ENCODE measurements around the gene PAK6. TPM values are rescaled to one million over a fixed set of nuclear protein-coding genes. Genes with fewer than 3 reads are reported as not detected.

Gene PAK6
- total and polyA plus RNA-seq, 9 of the 15 experiments (the other 6 are each of a cell fraction or from before 2014, with no cell fraction given) = 0.03 to 0.74 (median 0.16) TPM; not detected in 2

- peak; percentile 41; the same call in 1 of the 2 replicates for TF ChIP-seq GMEB1 (CRISPR knock-in tag; IDR thresholded peaks at IDR 0.05)
- TF ChIP-seq RNF2 (IDR thresholded peaks at IDR 0.05) = peak; percentile 96
- no peak for TF ChIP-seq STAT6 (CRISPR knock-in tag; IDR thresholded peaks at IDR 0.05)
- TF ChIP-seq, protein P1, sequence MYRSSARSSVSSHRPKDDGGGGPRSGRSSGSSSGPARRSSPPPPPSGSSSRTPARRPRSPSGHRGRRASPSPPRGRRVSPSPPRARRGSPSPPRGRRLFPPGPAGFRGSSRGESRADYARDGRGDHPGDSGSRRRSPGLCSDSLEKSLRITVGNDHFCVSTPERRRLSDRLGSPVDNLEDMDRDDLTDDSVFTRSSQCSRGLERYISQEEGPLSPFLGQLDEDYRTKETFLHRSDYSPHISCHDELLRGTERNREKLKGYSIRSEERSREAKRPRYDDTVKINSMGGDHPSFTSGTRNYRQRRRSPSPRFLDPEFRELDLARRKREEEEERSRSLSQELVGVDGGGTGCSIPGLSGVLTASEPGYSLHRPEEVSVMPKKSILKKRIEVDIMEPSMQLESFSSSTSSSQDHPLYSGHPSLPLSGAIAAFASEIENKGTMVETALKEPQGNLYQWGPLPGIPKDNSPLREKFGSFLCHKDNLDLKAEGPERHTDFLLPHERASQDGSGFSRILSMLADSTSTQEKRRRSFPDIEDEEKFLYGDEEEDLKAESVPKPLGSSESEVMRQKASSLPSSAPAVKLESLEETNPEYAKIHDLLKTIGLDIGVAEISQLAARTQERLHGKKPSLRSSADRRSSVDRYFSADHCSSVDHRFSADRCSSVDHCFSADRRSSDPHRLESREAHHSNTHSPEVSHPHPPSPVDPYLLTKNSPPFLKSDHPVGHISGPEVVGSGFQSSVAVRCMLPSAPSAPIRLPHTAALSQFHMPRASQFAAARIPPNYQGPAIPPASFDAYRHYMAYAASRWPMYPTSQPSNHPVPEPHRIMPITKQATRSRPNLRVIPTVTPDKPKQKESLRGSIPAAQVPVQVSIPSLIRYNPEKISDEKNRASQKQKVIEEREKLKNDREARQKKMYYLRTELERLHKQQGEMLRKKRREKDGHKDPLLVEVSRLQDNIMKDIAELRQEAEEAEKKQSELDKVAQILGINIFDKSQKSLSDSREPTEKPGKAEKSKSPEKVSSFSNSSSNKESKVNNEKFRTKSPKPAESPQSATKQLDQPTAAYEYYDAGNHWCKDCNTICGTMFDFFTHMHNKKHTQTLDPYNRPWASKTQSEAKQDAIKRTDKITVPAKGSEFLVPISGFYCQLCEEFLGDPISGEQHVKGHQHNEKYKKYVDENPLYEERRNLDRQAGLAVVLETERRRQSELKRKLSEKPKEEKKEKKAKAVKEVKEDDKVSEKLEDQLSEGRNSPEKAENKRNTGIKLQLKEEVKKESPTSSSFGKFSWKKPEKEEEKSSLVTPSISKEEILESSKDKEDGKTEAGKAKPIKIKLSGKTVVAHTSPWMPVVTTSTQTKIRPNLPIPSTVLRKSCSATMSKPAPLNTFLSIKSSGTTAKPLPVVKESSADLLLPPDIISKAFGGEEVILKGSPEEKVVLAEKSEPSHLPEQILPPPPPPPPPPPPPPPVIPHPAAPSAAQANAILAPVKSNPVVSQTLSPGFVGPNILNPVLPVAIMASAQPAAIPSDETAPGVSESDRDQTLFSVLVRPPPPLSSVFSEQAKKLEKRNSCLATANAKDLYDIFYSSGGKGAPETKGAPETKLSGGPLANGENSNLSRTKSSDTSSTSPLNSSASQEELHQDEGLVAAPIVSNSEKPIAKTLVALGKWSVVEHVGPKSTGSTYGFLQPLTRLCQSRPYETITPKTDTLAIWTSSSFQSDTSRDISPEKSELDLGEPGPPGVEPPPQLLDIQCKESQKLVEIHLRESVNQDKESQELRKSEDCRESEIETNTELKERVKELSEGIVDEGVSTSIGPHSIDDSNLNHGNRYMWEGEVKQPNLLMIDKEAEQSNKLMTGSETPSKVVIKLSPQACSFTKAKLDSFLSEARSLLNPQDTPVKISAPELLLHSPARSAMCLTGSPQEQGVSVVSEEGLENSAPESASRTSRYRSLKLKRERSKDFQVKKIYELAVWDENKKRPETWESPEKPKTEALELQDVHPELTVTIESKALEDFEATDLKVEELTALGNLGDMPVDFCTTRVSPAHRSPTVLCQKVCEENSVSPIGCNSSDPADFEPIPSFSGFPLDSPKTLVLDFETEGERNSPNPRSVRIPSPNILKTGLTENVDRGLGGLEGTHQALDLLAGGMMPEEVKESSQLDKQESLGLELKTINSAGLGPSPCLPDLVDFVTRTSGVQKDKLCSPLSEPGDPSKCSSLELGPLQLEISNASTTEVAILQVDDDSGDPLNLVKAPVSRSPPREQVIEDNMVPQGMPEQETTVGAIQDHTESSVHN (IDR thresholded peaks at IDR 0.05; ENCODE audit: borderline replicate concordance in 1 of 2, low read depth in 1 of 2) = no peak
- TF ChIP-seq STAT5A (IDR thresholded peaks at IDR 0.05; ENCODE audit: borderline replicate concordance, low read length) = no peak
- TF ChIP-seq, protein P2, sequence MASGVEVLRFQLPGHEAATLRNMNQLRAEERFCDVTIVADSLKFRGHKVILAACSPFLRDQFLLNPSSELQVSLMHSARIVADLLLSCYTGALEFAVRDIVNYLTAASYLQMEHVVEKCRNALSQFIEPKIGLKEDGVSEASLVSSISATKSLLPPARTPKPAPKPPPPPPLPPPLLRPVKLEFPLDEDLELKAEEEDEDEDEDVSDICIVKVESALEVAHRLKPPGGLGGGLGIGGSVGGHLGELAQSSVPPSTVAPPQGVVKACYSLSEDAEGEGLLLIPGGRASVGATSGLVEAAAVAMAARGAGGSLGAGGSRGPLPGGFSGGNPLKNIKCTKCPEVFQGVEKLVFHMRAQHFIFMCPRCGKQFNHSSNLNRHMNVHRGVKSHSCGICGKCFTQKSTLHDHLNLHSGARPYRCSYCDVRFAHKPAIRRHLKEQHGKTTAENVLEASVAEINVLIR (CRISPR knock-in tag; IDR thresholded peaks at IDR 0.05) = no peak
- TF ChIP-seq, protein P3, sequence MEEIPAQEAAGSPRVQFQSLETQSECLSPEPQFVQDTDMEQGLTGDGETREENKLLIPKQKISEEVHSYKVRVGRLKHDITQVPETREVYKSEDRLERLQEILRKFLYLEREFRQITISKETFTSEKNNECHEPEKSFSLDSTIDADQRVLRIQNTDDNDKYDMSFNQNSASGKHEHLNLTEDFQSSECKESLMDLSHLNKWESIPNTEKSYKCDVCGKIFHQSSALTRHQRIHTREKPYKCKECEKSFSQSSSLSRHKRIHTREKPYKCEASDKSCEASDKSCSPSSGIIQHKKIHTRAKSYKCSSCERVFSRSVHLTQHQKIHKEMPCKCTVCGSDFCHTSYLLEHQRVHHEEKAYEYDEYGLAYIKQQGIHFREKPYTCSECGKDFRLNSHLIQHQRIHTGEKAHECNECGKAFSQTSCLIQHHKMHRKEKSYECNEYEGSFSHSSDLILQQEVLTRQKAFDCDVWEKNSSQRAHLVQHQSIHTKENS (CRISPR knock-in tag; IDR thresholded peaks at IDR 0.05) = no peak
- no peak for TF ChIP-seq ZNF668 (CRISPR knock-in tag; IDR thresholded peaks at IDR 0.05)
Observed at GRCh38 chr15:40323239-40323952, 84.5 kb downstream of the PAK6 start, which contains the start of gene INAFM2 (continued).

Measured in K562 (cell line).